DND-41 (cell line): ENCODE measurements around the gene ACOX3.

Experiments
- ATAC-seq: fragments of 200-7000 bp; cut with Tn5 transposase; 3 replicates; pipeline ENCODE4 v1.9.1; 2021; ENCODE audit warnings: low read depth; ENCODE audit not compliant: insufficient read depth
- DNase-seq: peaks from one replicate; pipeline ENCODE4 v3.0.0-alpha.2; 2020
- H2AFZ ChIP-seq: 2 replicates; pipeline ENCODE4 v1.6.0; 2012; ENCODE audit warnings: low read depth, low read length
- H3K27ac ChIP-seq: 2 replicates; pipeline ENCODE4 v1.5.1; 2012; ENCODE audit warnings: low read length, inconsistent platforms
- H3K27me3 ChIP-seq: fragments of 200-600 bp; sonication (generic); 2 replicates; pipeline ENCODE4 v1.6.0; 2012; ENCODE audit warnings: low read length, mild to moderate bottlenecking, inconsistent platforms; ENCODE audit not compliant: insufficient read depth, poor library complexity
- H3K36me3 ChIP-seq: 2 replicates; pipeline ENCODE4 v1.5.1; 2012; ENCODE audit warnings: low read length, inconsistent platforms; ENCODE audit not compliant: insufficient read depth
- H3K4me1 ChIP-seq: 2 replicates; pipeline ENCODE4 v1.5.1; 2012; ENCODE audit warnings: mild to moderate bottlenecking, low read length; ENCODE audit not compliant: insufficient read depth
- H3K4me2 ChIP-seq: 2 replicates; pipeline ENCODE4 v1.6.0; 2012; ENCODE audit warnings: mild to moderate bottlenecking, moderate library complexity, low read length, inconsistent platforms; ENCODE audit not compliant: insufficient read depth
- H3K4me3 ChIP-seq, 2 experiments: fragments of 200-600 bp in 1 of 2; shearing (Covaris generic) in 1 of 2; 2 replicates each; pipeline ENCODE4 v1.5.1; 2012 to 2016; ENCODE audit warnings: inconsistent platforms in 2 of 2, low read length in 2 of 2, mild to moderate bottlenecking in 2 of 2, low read depth in 1 of 2, moderate library complexity in 1 of 2
- H3K79me2 ChIP-seq: 2 replicates; pipeline ENCODE4 v1.6.0; 2012; ENCODE audit warnings: low read length, inconsistent platforms; ENCODE audit not compliant: insufficient read depth
- H3K9ac ChIP-seq: 2 replicates; pipeline ENCODE4 v1.6.0; 2012; ENCODE audit warnings: low read depth, mild to moderate bottlenecking, inconsistent platforms, low read length, moderate library complexity
- H3K9me3 ChIP-seq: 2 replicates; pipeline ENCODE4 v1.5.1; 2012; ENCODE audit warnings: low read length, moderate library complexity, mild to moderate bottlenecking, inconsistent platforms; ENCODE audit not compliant: insufficient read depth, severe bottlenecking
- H4K20me1 ChIP-seq: 2 replicates; pipeline ENCODE4 v1.6.0; 2012; ENCODE audit warnings: low read length; ENCODE audit not compliant: insufficient read depth
- CTCF ChIP-seq: IDR thresholded peaks from 2 replicates; pipeline ENCODE4 v1.5.1; 2012; ENCODE audit warnings: borderline replicate concordance, low read length, moderate library complexity, mild to moderate bottlenecking; ENCODE audit not compliant: poor library complexity, severe bottlenecking; ENCODE audit errors: extremely low read depth
- EZH2 ChIP-seq: IDR thresholded peaks from 3 replicates; pipeline ENCODE4 v1.6.1; 2012; ENCODE audit warnings: borderline replicate concordance, low read depth, mild to moderate bottlenecking, moderate library complexity, low read length, inconsistent platforms; ENCODE audit not compliant: severe bottlenecking

The ACOX3 gene

GRCh38 chr4:8391071-8391470 is 49.5 kb downstream of the ACOX3 start:
- Histone ChIP-seq H4K20me1 (no peaks in the 10 kb centered on the region), H3K4me1 (no peaks in the 10 kb centered on the region), H3K79me2 (no peaks in the 10 kb centered on the region), H3K9ac (no peak overlapping the region), H2AFZ (no peak overlapping the region), H3K36me3 (peaks cover 28% of the 10 kb centered on the region), H3K4me3 (no peak overlapping the region), H3K9me3 (no peaks in the 10 kb centered on the region), H3K4me2 (no peak overlapping the region), H3K27me3 (no peaks in the 10 kb centered on the region), H3K27ac (no peak overlapping the region)
- TF ChIP-seq EZH2 (no peak), CTCF (no peak)
- DNase-seq (no peak), ATAC-seq (no peak)

GRCh38 chr4:8390577-8390976 is 49.9 kb downstream of the ACOX3 start:
- ATAC-seq (no peak), DNase-seq (no peak)
- no peak overlapping the region for H3K4me2 ChIP-seq

GRCh38 chr4:8388528-8388870 is 52.0 kb downstream of the ACOX3 start:
- H3K27me3 ChIP-seq, result no peaks in the 10 kb centered on the region
- no peak overlapping the region for H3K4me3 ChIP-seq
- ATAC-seq (no peak), DNase-seq (no peak)
- no peaks in the 10 kb centered on the region for H3K79me2 ChIP-seq
- no peaks in the 10 kb centered on the region for H3K4me1 ChIP-seq
- H2AFZ ChIP-seq, result no peak overlapping the region
- peaks cover 24% of the 10 kb centered on the region for H3K36me3 ChIP-seq
- no peaks in the 10 kb centered on the region for H3K9me3 ChIP-seq
- H3K9ac ChIP-seq, result no peak overlapping the region
- no peaks in the 10 kb centered on the region; the same call in 1 of the 2 replicates for H4K20me1 ChIP-seq
- no peak overlapping the region for H3K4me2 ChIP-seq
- TF ChIP-seq CTCF, result no peak
- no peak for TF ChIP-seq EZH2
- no peak overlapping the region for H3K27ac ChIP-seq

More at GRCh38 chr4:8390577-8390976, 49.9 kb downstream of the ACOX3 start:
- Histone ChIP-seq H3K4me1 (no peaks in the 10 kb centered on the region), H2AFZ (no peak overlapping the region), H3K9me3 (no peaks in the 10 kb centered on the region), H3K4me3 (no peak overlapping the region), H3K36me3 (peaks cover 28% of the 10 kb centered on the region), H3K9ac (no peak overlapping the region), H3K27ac (no peak overlapping the region), H4K20me1 (no peaks in the 10 kb centered on the region), H3K79me2 (no peaks in the 10 kb centered on the region), H3K27me3 (no peaks in the 10 kb centered on the region)
- TF ChIP-seq CTCF (no peak), EZH2 (no peak)
